Superior temporal gyrus (tissue), 1 donor: ENCODE data around the gene TFR2.

Experiments
- DNase-seq: peaks from one replicate; pipeline ENCODE4 v3.0.0-alpha.2; 2016; ENCODE audit errors: extremely low spot score

Gene TFR2

DNA sequence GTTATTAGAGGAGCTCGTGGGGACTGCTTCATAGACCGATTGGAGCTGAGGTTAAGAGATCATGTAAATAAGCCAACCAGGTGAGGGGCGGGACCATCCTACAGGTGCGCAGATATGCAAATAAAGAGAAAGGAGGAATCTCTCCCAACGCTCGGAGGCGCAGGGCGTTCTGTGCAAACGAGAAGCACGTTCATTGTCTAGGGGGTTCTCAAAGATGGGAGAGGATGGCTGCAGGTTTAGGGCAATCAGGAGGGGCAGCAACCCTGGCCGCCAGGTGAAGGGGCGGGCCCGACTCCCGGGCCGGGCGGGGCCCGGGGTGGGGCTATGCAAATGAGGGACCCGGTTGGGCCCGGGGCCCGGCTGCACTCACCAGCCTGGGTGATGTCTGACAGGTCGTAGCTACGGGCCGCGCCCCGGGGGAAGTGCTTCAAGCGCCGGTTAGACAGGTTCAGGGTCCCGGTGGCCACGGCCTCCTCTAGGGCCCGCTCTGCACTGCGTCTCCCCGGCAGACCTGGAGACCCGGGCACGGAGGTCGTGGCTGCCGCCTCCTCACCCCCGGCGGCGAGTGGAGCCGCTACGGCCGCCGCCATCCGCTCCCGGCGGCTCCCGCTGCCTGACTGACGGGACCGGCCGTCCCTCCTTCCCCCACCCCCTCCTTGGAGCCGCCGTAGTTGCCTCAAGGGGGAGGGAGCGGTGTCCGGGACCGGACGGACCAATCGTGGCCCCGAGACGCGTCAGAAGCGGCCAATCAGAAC, 55.7 kb downstream of the TFR2 start, which contains the start of gene LRCH4:
Gene LRCH4 (minus strand): TSS at position 619 of the 755 bp plus-strand sequence. CDS start 29 bp downstream, at position 590.
- DNase-seq, result no peak

DNA sequence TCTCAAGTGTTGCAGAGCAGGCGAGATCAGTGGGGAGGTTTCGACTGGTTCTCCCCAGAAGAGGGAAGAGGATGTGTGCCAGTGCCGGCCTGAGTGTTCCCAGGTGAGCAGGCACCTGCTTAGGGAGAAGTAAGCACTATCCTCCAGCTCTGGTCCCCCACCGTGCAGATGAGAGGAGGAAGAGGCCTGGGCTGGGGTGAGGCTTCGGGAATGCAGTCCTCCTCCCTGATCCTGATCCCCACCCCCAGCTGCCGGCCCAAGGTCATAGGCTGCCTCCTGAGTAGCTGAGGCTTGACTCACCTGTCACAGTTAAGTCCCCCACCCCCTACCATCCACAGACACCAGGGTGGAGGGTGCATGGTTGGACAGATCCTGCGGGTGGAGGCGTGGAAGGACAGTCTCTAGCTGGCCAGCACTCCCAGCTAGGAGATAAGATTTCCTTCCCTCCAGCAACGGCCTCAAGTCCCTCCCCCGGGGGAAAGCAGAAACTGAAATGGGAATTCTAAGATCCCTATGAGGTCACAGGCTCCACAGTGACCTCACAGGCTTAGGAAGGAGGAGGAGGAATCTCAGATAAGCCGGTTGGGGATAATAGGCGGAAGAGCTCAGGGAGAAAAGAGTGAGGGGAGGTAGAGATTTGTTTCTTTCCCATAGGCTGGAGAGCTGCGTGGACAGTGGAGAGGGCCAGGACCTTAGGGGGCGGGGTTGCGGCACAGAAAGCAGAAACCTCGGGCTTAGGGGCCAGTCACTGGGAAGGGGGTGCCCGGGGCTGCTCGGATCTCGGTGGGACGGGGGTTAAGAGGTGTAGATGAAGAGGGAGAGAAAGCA, 56.5 kb downstream of the TFR2 start:
- no peak for DNase-seq

DNA sequence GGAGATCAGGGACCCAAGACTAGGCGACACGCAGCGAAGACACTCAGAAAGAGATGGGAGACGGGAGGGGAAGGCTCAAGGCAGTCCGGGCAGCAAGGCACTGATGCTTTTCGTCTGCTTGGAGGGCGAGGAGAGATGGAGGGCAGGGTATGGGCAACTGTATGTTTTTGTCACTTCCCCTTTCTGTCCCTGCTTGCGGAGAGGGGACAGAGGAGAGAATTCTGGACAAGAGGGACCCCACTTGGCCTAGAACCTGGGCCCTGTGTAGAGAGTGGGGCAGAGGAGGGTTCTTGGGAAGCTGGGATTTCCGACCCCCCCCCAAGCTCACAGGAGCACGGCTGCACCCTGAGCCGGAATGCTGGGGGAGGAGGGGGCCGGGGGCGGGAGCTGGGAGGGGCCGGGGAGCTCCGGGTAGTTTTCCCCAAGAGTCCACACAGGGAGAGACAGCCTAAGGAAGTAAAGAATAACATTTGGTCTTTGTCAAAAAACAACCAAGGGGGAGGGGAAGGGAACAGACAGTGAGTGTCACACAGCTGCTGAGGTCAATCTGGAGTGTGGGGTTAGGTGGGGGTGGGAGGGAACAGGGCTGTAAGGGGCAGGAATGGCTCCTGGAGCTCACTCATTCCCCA, 57.2 kb downstream of the TFR2 start:
- DNase-seq, result no peak

- no peak for DNase-seq
Measured at GRCh38 chr7:100583132-100584053, 58.0 kb downstream of the TFR2 start.

- DNase-seq, result no peak
Measured at GRCh38 chr7:100582650-100583049, 58.7 kb downstream of the TFR2 start.

- DNase-seq, result no peak
Measured at GRCh38 chr7:100582041-100582579, 59.2 kb downstream of the TFR2 start.

DNA sequence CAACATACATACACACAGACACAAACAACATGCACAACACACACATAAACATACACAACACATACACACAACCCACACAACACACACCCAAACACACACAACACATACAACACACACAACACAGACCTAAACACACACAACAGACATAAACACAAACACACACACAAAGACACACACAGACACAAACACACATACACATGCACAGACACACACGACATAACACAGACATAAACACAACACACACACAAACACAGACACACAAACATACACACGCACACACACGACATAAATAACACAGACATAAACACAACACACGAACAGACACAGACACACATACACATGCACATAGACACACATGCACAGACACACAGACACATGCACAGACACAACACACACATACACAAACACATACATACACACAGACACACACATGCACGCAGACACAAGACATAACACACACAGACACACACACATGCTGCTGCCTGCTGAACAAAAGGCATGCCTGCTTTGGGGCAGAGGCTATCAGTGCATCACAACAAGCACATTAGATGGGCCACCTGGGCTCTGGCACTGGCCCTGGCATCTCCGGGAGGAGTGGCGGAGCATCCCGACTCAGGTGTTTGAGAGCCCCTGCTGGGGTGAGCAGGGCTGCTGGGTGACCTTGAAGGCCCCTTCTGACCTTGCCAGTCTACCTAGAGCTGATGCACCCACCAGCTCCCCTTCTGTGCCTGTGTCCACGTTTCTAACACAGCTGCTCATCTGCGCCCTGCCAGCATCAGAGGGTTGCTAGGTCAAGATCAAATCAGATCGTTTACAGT, 60.7 kb downstream of the TFR2 start:
- no peak for DNase-seq

GRCh38 chr7:100578246-100579183, 62.8 kb downstream of the TFR2 start:
- no peak for DNase-seq

GRCh38 chr7:100577507-100577906, 63.8 kb downstream of the TFR2 start:
- no peak for DNase-seq

DNA sequence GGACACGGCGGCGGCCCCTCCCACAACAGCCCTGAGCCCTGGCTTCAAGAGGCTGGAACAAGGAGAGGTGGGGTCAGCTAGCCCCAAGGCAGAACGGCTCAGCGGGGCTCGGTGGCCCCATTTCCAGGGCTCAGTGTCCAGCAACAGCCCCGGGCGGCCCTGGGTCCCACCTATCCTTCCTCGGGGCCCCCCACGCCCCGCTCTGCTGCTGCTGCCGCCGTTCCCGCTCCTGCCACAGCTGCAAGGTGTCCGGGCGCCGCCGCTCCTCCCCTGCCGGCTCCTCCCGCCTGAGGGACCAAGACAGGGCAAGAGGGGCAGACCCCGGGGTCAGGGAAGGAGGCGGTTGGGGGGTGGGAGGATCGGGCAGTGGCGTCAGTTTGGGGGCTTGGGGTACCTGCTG, 64.2 kb downstream of the TFR2 start:
- no peak for DNase-seq

DNA sequence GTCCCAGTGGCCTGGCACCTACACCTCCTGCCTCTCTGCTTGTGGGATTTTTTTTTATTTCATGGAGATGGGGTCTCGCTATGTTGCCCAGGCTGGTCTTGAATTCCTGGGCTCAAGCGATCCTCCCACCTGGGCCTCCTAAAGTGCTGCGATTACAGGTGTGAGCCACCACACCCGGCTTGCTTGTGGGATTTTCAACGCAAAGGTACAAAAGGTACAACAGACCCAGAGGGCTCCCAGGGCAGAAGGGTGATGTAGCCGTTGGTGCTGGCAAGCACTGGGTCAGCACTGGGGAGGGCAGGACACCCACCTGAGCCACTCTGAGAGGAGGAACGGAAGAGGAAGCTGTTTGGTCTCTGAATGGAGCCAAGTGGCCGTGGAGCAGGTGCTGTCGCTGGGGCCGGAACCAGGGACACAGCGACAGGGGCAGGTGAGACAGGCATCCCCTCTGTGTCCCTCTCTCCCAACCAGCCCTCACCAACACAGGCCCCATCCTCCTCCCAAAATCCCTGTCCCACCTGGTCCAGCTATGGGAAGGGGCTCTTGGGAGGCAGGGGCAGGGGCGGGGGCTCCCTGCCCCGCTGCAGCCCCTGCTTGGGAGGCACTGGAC, 64.9 kb downstream of the TFR2 start:
- no peak for DNase-seq

- no peak for DNase-seq
Measured at GRCh38 chr7:100575746-100576383, 65.5 kb downstream of the TFR2 start.

- DNase-seq, result no peak
Measured at GRCh38 chr7:100575206-100575631, 66.1 kb downstream of the TFR2 start.

DNA sequence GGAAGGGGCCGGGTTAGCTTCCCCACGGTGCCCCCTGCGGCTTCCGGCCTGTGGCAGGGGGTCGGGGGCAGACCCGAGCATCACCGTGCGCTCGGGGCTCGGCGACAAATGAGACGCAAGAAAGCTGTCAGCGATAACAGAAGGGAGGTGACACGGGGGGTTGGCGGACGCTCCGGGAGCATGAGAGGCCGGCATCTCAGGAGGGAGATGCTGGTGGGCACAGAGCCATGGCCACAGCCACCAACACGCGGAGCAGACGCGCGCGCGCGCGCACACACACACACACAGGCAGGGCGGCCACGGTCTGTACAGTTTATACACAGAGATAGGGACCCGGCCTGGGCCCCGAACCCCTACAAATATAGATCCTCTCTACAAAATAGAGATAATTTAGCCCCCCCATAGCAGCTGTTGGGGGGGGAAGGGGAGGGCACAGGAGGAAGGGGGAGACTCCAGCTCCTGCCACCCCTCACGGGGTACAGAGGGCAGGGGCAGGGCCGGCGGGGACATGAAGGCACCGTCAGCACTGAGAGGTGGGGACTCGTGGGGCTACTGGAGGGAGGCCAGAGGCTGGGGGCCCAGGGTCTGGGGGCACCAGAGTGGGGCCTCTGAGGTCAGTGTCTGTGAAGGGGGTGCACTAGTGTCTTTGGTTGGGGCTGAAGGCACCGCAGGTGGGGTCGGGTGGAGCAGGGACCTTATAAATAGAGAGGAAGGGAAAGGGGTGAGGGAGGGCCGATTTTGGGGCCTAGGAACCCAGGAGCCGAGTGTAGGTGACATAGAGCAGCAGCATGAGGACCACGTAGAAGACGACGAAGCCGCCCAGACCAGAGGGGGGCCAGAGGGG, 66.8 kb downstream of the TFR2 start:
- no peak for DNase-seq

GRCh38 chr7:100573691-100574361, 67.5 kb downstream of the TFR2 start, which contains the start of gene SAP25:
Gene SAP25 (minus strand): TSS chr7:100573900. CDS start chr7:100573742, 158 bp downstream.
- DNase-seq, result no peak

GRCh38 chr7:100572949-100573675, 68.2 kb downstream of the TFR2 start:
- DNase-seq, result no peak
